NCI-H748 (cell line): ENCODE data around the gene FEV.

Source experiments
- DNase-seq: peaks from one replicate; lab custom pipeline; 2025; ENCODE audit not compliant: unreplicated experiment; lab: John Stamatoyannopoulos, UW

FEV gene

GRCh38 chr2:218985021-218985324 lies at the start of gene FEV:
FEV (minus strand) TSS chr2:218985184; CDS start chr2:218985075, 109 bp downstream.
- peak; percentile 68 for DNase-seq

GRCh38 chr2:219032051-219032745 lies 47.2 kb upstream of the FEV start:
- no peak for DNase-seq

GRCh38 chr2:219031005-219031738 lies 46.2 kb upstream of the FEV start:
- no peak for DNase-seq

GRCh38 chr2:219030177-219030940 lies 45.4 kb upstream of the FEV start:
- DNase-seq: no peak

GRCh38 chr2:219029829-219030165 lies 44.8 kb upstream of the FEV start:
- peak; percentile 74 for DNase-seq

GRCh38 chr2:219028996-219029828 lies 44.2 kb upstream of the FEV start:
- no peak for DNase-seq

GRCh38 chr2:219028141-219028540 lies 43.2 kb upstream of the FEV start:
- no peak for DNase-seq

- no peak for DNase-seq
These were observed 42.6 kb upstream of the FEV start for GRCh38 chr2:219027511-219028055.

GRCh38 chr2:219026946-219027345 lies 42.0 kb upstream of the FEV start:
- no peak for DNase-seq

- no peak for DNase-seq
These were observed 40.9 kb upstream of the FEV start for GRCh38 chr2:219025637-219026585.

- no peak for DNase-seq
These were observed 39.1 kb upstream of the FEV start for GRCh38 chr2:219024059-219024458.

GRCh38 chr2:219023045-219023605 lies 38.1 kb upstream of the FEV start:
- no peak for DNase-seq

GRCh38 chr2:219022616-219023015 lies 37.6 kb upstream of the FEV start:
- DNase-seq: no peak

- no peak for DNase-seq
These were observed 37.1 kb upstream of the FEV start for GRCh38 chr2:219022041-219022440.

- DNase-seq: no peak
These were observed 36.6 kb upstream of the FEV start for GRCh38 chr2:219021591-219021990.

GRCh38 chr2:219020604-219021365 lies 35.8 kb upstream of the FEV start:
- no peak for DNase-seq

- no peak for DNase-seq
These were observed 34.5 kb upstream of the FEV start for GRCh38 chr2:219019436-219019835.

GRCh38 chr2:219018726-219019125 lies 33.7 kb upstream of the FEV start:
- DNase-seq: no peak

GRCh38 chr2:219018286-219018685 lies 33.3 kb upstream of the FEV start:
- DNase-seq: no peak
